Measurements from ENCODE around the gene ZKSCAN8.

DNA sequence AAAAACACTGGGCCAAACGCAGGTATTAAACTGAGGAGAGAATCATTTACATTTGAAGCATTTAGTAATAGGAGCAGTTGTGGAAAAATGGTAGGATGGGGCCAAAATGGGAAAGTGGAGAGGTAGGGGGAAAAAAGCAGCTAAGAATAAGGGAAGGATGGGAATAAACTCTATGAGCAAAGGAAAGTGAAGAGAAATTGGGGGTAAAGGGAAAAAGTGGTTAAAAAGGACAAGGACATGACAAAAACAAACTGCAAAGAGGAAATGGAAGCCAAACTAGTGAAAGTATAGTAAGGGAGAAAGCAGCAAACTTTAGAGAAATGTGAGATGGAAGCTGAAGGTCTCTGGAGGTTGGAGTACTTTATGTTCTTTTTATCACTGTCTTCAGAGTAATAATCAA, 23.5 kb upstream of the ZKSCAN8 start:
- no peak for TF ChIP-seq POLR2A (IDR thresholded peaks at IDR 0.05)
- TF ChIP-seq, protein P1, sequence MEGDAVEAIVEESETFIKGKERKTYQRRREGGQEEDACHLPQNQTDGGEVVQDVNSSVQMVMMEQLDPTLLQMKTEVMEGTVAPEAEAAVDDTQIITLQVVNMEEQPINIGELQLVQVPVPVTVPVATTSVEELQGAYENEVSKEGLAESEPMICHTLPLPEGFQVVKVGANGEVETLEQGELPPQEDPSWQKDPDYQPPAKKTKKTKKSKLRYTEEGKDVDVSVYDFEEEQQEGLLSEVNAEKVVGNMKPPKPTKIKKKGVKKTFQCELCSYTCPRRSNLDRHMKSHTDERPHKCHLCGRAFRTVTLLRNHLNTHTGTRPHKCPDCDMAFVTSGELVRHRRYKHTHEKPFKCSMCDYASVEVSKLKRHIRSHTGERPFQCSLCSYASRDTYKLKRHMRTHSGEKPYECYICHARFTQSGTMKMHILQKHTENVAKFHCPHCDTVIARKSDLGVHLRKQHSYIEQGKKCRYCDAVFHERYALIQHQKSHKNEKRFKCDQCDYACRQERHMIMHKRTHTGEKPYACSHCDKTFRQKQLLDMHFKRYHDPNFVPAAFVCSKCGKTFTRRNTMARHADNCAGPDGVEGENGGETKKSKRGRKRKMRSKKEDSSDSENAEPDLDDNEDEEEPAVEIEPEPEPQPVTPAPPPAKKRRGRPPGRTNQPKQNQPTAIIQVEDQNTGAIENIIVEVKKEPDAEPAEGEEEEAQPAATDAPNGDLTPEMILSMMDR (IDR thresholded peaks at IDR 0.05), result no peak
